Kidney capillary endothelial cell (primary cell): Measurements from ENCODE around the gene NME3.
A peak's percentile ranks its signal among the peaks of the same experiment; 100 is the strongest.

ENCODE experiments used
- DNase-seq: peaks from one replicate; pipeline ENCODE4 v3.0.0-alpha.2; 2018; ENCODE audit warnings: low spot score

NME3 gene

GRCh38 chr16:1780677-1781072 is 9.3 kb upstream of the NME3 start:
- no peak for DNase-seq

DNA sequence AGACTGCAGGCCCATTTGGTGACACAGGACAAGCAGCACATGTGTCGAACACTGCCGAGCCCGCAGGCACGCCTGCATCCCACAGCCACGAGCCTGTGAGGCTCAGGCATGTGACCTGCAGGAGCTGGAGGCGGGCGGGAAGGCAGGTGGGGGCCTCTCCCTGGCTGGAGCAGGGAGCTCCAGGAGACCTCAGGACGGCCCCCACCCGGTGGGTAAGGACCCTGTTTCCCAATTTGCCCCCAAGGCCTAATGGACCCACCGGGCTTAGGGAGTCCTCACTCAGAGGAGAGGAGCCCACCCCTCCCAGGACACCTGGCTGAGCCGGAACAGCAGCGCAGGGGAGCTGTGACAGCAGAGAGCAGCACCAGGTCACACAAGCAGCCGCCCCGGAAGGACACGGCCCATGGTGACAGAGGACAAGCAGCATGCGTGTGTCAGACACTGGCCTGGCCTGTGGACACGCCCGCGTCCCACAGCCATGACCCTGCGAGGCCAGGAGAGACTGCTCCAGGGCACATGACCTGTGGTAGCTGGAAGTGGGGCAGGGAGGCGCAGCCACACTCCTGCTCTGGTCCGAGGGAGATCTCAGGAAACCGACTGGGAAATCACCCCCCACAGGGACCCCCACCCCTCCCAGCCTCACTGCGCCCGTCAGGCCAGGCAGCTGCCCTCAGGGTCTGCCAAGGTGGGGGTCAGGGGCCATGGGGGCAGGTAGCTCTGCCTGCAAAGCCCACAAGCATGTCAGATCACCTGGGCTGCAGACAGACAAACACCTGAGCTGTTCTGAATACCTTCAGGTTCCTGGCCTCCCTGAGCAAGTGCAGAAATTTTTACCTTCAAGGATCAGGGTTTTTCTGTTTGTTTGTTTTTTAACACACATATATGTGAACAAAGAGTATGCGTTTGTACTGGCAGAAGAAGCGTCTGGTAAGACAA is 8.7 kb upstream of the NME3 start:
- DNase-seq, result no peak

- DNase-seq, result no peak
Measured at GRCh38 chr16:1779234-1779701, 7.9 kb upstream of the NME3 start.

DNA sequence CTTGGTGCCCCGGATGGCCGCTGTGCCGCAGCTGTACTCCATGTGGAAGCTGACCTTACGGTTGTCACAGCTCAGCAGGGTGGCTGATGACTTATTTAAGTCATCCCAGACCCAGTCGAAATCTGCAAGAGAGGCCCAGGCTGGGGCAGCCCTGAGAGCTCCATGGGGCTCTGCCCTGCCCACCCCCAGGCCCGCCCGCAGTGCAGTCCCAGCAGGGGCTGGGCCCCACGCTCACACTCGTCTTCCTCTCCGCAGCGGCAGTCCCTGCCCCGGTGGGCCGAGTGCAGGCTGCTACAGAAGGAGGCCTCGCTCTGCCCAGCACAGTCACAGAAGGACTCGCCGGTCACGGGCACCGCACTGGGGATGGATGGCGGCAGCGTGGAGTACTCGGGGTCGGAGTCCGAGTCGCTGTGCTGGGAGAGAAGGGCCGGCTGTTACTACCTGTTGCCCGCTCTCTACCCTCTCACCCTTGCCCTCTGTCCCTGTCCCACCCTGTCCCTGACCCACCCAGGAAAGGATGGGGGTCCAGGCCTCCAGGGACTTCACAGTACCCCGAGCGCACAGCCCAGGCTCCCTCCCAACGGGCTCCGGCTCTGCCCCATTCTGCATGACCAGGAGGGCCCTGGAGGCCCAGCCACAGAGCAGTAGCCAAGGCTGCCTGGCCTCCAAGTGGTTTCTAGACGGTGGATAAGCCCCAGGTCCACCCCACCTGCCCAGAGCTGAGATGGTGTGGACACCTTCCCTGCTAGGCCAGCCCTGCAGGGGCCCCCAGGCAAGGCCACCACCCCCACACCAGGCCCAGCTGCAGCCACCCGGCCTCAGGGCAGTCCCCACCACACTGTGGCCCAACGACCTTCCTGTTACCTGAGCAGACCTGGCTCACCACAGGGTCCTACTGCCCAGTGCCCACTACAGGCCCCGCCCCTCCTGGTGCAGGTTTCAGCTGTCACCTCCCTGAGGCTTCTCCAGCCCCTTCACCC is 7.1 kb upstream of the NME3 start:
- no peak for DNase-seq

DNA sequence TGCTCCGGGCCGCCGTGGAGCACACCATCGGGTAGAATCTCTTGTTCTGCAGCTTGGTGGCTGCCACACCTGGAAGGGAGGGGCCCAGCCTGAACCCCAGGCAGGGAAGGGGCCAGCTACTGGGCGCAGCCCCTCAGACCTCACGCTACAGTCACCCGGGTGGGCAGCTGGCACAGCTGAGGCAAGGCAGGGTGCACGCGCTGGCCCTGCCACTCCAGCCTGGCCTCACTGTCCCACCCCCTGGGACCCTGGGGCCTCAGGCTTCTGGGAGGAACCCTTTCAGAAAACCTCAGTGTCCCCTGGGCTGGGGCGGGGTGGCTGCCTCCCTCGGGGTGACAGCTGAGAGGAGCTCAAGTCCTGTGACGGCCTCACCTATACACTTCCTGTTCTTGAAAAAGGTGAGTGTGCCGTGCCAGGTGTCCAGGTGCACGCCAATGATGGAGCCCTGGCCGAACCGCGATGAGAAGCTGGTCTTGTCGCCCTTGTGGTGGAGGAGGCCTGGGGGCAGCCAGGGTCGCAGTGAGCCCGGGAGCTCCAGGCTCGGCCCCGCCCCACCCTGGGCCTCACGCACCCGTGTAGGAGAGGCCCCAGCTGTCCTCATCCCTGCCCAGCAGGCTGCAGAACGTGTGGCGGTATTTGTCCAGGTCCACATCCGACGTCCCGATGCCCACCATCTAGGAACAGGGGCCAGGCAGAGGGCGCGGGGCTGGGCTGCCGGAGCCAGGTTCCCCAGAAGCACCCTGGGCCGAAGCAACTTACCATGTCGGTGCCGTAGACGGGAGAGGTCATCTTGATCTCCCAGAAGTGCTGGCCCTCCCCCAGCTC is 6.2 kb upstream of the NME3 start:
- no peak for DNase-seq

DNA sequence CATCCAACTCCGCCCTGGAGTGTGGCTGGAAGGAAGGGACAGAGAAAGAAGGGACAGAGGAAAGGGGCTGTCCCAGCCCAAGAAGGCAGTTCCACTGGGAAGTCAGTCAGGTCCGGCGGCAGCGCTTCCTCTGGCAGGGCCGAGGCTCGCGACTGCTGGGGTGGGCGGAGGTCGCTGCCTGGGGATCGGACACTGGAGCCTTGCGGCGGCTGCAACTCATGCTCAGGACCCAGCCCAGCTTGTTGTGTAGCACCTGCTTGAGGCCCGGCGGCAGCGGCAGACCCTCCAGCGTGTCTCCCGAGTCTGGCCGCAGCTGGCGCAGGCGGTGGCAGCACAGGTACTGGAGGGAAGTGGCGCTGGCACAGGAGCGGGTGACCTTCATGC is 5.6 kb upstream of the NME3 start:
- no peak for DNase-seq

- DNase-seq, result no peak
Measured at GRCh38 chr16:1776672-1776955, 5.3 kb upstream of the NME3 start.

- no peak for DNase-seq
Measured at GRCh38 chr16:1775846-1776671, 4.7 kb upstream of the NME3 start.

DNA sequence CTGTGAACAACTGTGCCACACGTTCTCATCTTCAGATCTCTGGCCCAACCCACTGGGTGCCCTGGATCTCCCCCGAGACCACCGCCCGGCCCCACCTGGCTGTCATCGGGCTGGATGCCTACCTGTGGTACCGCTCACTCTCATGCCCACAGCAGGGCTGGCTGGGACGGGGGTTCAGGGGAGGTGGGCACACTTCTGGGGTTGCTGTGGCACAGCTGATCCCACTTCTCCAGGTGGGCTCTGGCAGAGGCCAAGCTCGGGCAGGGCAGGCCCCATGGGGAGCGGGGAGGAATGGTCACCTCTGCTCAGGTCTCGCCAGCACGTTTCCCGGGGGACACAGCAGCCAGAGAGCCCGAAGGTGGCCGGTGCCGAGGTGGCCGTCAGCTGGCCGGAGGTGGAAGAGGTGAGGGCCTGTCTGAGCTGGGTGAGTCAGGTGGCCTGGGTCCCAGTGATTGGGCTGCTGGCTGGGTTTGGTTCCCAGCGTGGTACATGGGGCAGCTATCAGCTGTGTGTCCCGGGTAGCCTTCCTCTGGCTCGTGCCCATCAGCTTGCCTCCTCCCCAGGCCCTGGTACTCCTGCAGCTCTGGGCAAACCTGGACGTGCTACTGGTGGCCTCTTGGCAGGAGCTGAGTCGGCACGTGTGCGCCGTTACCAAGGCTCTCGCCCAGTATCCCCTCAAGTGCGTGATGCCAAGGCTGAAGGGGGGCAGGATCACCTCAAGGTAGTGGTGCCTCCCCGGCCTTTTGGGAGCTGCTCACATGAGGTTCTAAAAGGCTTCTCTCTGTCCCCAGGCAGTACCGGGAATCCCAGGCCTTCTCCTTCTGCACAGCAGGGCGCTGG is 3.9 kb upstream of the NME3 start:
- DNase-seq, result no peak

GRCh38 chr16:1774448-1774780 is 3.1 kb upstream of the NME3 start:
- no peak for DNase-seq

- DNase-seq, result no peak
Measured at GRCh38 chr16:1773703-1774447, 2.5 kb upstream of the NME3 start.

DNA sequence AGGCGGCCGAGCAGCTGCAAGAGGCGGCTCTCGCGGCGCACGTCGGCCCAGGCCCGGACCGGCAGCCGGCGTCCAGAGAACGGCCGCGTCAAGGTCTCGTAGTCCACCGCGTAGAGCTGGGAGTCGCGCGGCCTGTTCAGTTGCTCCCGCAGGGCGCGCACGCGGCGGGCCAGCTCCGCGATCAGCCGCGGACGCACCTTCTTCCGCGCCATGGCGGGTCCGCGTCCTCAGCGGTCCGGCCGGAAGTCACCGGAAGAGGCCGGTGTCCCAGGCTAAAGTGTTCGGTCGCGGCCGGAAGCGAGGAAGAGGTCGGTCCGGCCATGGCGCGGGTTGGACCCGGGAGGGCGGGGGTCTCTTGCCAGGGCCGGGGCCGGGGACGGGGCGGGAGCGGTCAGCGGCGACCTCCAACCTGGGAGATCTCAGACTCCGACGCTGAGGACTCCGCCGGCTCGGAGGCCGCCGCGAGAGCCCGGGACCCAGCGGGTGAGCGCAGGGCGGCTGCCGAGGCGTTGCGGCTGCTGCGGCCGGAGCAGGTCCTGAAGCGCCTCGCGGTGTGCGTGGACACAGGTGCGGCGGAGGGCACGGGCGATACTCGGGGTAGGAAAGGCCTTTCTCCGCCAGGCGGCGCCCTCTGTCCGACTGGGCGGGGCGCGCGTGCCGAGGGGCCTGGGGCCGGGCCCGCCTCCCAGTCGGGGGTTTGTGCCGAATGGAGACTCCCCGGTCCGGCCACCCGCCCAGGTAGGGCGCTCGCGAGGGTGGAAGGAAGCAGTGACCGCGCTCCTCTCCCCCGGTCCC is 1.8 kb upstream of the NME3 start, which contains the start of gene MRPS34:
Gene MRPS34, minus strand, starts transcription at position 227 of the 795 bp plus-strand sequence. Its CDS starts 15 bp downstream, at position 212.
- DNase-seq, result peak; percentile 76

- no peak for DNase-seq
Measured at GRCh38 chr16:1772362-1772907, 1.1 kb upstream of the NME3 start, which contains the start of gene EME2. Gene EME2, plus strand, starts transcription at chr16:1772810. Its CDS starts 418 bp downstream, at chr16:1773228.

DNA sequence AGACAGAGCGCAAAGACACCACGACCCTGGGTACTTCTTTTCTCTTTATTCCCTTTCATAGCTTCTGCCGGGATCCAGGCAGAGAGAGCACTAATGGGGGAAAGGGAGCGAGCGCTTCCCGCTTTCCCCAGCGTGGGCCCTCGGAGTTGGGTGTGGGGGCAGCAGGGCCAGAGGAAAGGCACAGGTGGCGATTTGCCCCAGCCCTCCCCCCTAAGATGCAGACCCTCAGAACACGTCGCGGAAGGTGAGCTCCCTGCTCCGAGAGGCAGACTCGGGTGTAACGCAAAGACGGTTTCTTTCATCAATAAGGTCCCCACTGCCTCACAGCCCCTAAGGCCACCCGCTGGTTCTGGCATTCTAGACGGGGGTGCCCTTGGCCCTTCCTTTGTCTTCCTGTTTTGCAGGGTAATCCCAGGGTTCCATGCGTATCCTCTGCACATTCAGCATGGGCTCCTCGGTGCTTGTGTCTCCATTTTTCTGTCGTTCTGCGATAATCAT is 570 bp upstream of the NME3 start:
- no peak for DNase-seq

DNA sequence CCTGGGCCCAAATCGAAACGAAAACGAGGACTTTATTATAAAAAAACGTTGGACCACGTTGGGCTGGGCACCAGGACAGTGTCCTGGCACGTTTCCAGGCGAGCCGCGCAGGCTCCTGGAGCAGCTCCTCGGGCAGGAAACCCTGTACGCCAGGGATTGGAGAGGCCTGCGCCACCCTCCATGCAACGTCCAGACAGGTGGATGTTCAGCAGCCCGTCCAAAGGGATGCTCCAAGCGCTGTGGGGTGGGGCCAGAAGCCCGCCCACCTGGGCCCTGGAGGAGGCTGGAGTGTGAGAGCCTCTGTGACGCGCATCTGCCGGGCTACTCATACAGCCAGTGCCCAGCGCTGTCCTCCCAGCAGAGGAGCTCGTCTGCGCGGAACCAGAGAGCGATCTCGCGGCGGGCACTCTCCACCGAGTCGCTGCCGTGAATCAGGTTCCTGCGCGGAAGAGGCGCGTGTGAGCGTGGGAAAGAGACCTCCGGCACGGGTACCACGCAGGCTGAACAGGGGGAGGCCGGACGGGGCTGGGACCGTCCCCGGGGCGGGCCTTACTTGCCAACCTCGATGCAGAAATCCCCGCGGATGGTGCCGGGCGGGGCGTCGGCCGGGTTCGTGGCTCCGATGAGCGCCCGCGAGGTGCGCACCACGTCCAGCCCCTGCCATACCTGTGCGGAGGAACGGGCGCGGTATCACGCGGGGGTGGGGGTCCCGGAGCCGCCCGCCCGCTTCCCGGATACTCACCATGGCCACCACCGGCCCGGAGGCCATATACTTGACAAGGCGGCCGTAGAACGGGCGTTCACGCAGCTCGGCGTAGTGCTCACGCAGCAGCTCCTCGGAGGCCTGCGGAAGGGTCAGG is 785 bp downstream of the NME3 start:
- DNase-seq, result no peak

DNA sequence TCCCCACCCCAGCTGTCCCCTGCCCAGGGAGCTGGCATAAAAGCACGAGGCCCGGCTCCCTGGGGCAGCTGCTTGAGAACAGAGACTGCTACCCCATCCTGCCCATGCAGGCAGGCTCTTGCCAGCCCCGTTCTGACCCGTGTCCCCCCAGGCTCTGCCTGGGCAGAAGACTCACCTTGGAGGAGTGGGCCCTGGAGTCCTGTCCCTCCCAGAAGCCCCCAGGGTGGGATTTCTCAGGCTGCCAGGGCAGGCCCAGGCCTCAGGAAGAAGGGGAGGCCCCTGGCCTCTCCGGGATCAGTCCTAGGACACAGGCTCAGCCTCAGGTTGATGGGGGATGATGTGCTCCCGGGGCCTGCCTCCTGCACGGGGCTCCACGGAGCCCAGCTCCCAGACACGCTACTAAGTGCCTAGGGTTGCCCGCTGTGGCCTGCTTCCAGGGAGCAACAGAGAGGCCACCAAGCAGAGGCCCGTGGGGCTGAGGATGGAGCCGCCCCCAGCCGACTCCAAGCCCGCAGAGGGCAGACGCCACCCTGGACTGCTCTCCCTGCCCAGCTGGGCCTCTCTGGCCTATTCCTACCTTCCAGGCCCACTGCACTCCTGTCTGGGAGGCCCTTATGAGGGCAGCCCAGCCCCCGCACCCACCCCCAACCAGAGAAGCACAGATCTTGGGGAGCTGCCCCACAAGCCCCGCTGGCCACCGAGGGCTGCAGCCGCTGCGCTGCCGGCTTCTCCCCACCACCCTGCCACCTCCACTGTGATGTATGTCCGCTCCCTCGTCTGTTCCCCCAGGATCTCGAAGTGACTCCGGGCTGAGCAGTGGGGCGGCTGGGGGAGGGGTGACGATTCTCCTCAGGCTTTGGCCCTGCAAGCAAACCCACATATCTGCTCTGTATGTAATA is 1.7 kb downstream of the NME3 start:
- DNase-seq, result no peak
